Right atrium auricular region (tissue), 2 donors: ENCODE data around the gene MAP3K21. TPM values are rescaled to one million over a fixed set of nuclear protein-coding genes. Genes with fewer than 3 reads are reported as not detected.

Experiments
- DNase-seq: peaks from one replicate; pipeline ENCODE4 v3.0.0-alpha.2; 2019; ENCODE audit warnings: low spot score
- H3K27ac ChIP-seq, 2 donors: fragments of 200-600 bp; sonication (generic); 1 replicate in 1 of 2; 2 replicates in 1 of 2; pipeline ENCODE4 v1.5.1; 2016 to 2019
- H3K27me3 ChIP-seq, 2 donors: fragments of 200-600 bp; sonication (generic); one replicate each; pipeline versions ENCODE4 v1.5.1 to v1.6.0; 2017 to 2019
- H3K36me3 ChIP-seq: fragments of 200-600 bp; sonication (generic); one replicate; pipeline ENCODE4 v1.5.1; 2016
- H3K4me1 ChIP-seq, 2 donors: fragments of 200-600 bp; sonication (generic); one replicate each; pipeline versions ENCODE4 v1.5.1 to v1.6.0; 2017 to 2019
- H3K4me3 ChIP-seq, 2 donors: fragments of 200-600 bp; sonication (generic); 1 replicate in 1 of 2; 2 replicates in 1 of 2; pipeline ENCODE4 v1.5.1; 2017 to 2019; ENCODE audit warnings: mild to moderate bottlenecking in 1 of 2, moderate library complexity in 1 of 2
- H3K9me3 ChIP-seq, 2 donors: fragments of 200-600 bp; sonication (generic); one replicate each; pipeline ENCODE4 v1.5.1; 2019
- CTCF ChIP-seq, 2 donors: fragments of 200-600 bp; sonication (generic); IDR thresholded peaks; one replicate each; pipeline ENCODE4 v1.5.1; 2019; ENCODE audit warnings: antibody characterized with exemption in 2 of 2
- total RNA-seq, 2 donors: library from RNA; depleted of rRNA; stranded (reverse); fragments of >200 nt; gene quantifications; one replicate each; pipeline ENCODE4 v1.1.0, GENCODE V29; 2016

The MAP3K21 gene
- total RNA-seq, 2 donors from 2014 or later: 1.2 to 1.4 TPM

GRCh38 chr1:233427907-233428306, 100.4 kb downstream of the MAP3K21 start:
- Histone ChIP-seq H3K4me3 (no peak overlapping the region), H3K36me3 (no peaks in the 10 kb centered on the region), H3K4me1 (no peaks in the 10 kb centered on the region), H3K9me3 (no peaks in the 10 kb centered on the region), H3K27me3 (no peaks in the 10 kb centered on the region), H3K27ac (no peak overlapping the region)
- TF ChIP-seq CTCF (IDR thresholded peaks at IDR 0.05): no peak
- no peak for DNase-seq

DNA sequence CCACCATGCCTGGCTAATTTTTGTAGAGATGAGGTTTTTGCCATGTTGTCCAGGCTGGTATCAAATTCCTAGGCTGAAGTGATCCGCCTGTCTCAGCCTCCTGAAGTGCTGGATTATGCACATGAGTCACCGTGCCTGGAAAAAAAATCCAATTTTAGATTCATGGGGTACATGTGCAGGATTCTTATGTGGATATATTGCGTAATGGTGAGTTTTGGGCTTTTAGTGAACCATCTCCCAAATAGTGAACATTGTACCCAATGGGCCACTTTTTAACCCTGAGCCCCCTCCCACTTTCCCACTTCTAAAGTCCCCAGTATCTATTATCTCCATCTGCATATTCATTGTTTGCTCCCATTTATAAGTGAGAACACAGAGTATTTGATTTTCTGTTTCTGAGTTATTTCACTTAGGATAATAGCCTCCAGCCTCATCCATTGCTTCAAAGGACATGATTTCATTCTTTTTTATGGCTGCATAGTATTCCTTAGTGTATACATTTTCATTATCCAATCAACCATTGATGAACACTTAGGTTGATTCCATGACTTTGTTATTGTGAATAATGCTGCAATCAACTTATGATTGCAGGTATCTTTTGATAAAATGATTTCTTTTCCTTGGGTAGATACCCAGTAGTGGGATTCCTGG, 104.4 kb downstream of the MAP3K21 start:
- no peak overlapping the region for H3K4me3 ChIP-seq
- no peaks in the 10 kb centered on the region for H3K9me3 ChIP-seq
- no peaks in the 10 kb centered on the region for H3K4me1 ChIP-seq
- no peak overlapping the region for H3K27ac ChIP-seq
- no peaks in the 10 kb centered on the region for H3K27me3 ChIP-seq
- no peak for DNase-seq
- H3K36me3 ChIP-seq: no peaks in the 10 kb centered on the region
- TF ChIP-seq CTCF (IDR thresholded peaks at IDR 0.05): no peak

DNA sequence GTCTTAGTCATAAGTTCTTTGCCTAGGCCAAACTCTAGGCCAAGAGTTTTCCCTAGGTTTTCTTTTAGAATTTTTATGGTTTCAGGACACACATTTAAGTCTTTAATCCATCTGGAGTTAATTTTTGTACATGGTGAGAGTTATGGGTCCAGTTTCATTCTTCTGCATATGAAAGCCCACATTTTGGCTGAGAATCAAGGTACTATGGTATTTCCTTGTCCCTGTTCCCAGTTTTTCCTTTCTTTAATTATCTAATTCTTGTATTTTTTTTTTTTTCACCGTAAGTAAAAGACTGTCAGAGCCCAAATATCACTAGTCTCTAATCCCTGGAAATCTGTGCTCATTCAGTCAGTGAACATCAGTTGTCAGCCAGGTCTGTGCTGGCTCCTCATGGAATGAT, 105.4 kb downstream of the MAP3K21 start:
- Histone ChIP-seq H3K4me3 (no peak overlapping the region), H3K27me3 (no peaks in the 10 kb centered on the region), H3K36me3 (no peaks in the 10 kb centered on the region), H3K27ac (no peak overlapping the region), H3K9me3 (no peaks in the 10 kb centered on the region), H3K4me1 (no peaks in the 10 kb centered on the region)
- TF ChIP-seq CTCF (IDR thresholded peaks at IDR 0.05): no peak
- DNase-seq: no peak

GRCh38 chr1:233433436-233434210, 106.1 kb downstream of the MAP3K21 start:
- Histone ChIP-seq H3K9me3 (no peaks in the 10 kb centered on the region), H3K27ac (no peak overlapping the region), H3K36me3 (no peaks in the 10 kb centered on the region), H3K4me3 (no peak overlapping the region), H3K4me1 (no peaks in the 10 kb centered on the region), H3K27me3 (no peaks in the 10 kb centered on the region)
- no peak for TF ChIP-seq CTCF (IDR thresholded peaks at IDR 0.05)
- DNase-seq: no peak

Other genes starting within 250 kb of the MAP3K21 start
- gene PCNX2, start 32.0 kb upstream of the MAP3K21 start, total RNA-seq: 1 to 10 TPM; 8.1 to 9.0 TPM